B cell (primary cell): ENCODE measurements around the gene UHRF1. TPM values are rescaled to one million over a fixed set of nuclear protein-coding genes. Genes with fewer than 3 reads are reported as not detected.
A peak's percentile ranks its signal among the peaks of the same experiment; 100 is the strongest.

Source experiments
- ATAC-seq: fragments of 200-7000 bp; cut with Tn5 transposase; one replicate; pipeline ENCODE4 v1.10.0; 2021; ENCODE audit warnings: low read depth, mild to moderate bottlenecking, moderate number of reproducible peaks, moderate library complexity
- CTCF ChIA-PET: fragments of 350-600 bp; sonication (Branson Sonifier 250); formaldehyde crosslinking; loops from one replicate; lab custom pipeline; 2021; ENCODE audit warnings: antibody characterized with exemption, inconsistent platforms; lab: Charles Lee
- POLR2A ChIA-PET: fragments of 350-600 bp; sonication (Branson Sonifier 250); formaldehyde crosslinking; loops from one replicate; lab custom pipeline; 2021; ENCODE audit warnings: antibody characterized with exemption; lab: Charles Lee
- DNase-seq: peaks from one replicate; pipeline ENCODE4 v3.0.0; 2013
- H2AFZ ChIP-seq: 2 replicates; pipeline ENCODE4 v1.6.1; 2012; ENCODE audit warnings: mild to moderate bottlenecking, low read depth, low read length; ENCODE audit not compliant: insufficient read depth, poor library complexity, severe bottlenecking
- H3K27ac ChIP-seq, 2 donors: 1 replicate in 1 of 2; 2 replicates in 1 of 2; pipeline ENCODE4 v1.5.1; 2012 to 2013; ENCODE audit warnings: low read length in 2 of 2, mild to moderate bottlenecking in 2 of 2, moderate library complexity in 1 of 2
- H3K27me3 ChIP-seq, 4 experiments: fragments of 200-600 bp in 1 of 4; sonication (generic) in 1 of 4; replicated peaks in 1 of 4; 1 replicate in 2 of 4; 2 replicates in 2 of 4; pipeline versions ENCODE4 v1.6.1 to v1.7.0; 2013 to 2016; ENCODE audit warnings: low read length in 3 of 4, mild to moderate bottlenecking in 2 of 4, mixed read lengths in 1 of 4, moderate library complexity in 1 of 4; ENCODE audit not compliant: insufficient read depth in 4 of 4, control insufficient read depth in 3 of 4; ENCODE audit errors: control extremely low read depth in 1 of 4
- H3K36me3 ChIP-seq, 2 experiments: replicated peaks in 1 of 2; 1 replicate in 1 of 2; 2 replicates in 1 of 2; pipeline versions ENCODE4 v1.6.1 to v1.7.1; 2013; ENCODE audit warnings: low read length in 1 of 2; ENCODE audit not compliant: insufficient read depth in 2 of 2, control insufficient read depth in 1 of 2; ENCODE audit errors: control extremely low read depth in 1 of 2, extremely low read depth in 1 of 2
- H3K4me1 ChIP-seq, 2 donors: fragments of 200-600 bp in 1 of 2; sonication (generic) in 1 of 2; 1 replicate in 1 of 2; 2 replicates in 1 of 2; pipeline versions ENCODE4 v1.5.1 to v1.6.1; 2013 to 2017; ENCODE audit warnings: low read length in 2 of 2; ENCODE audit not compliant: control insufficient read depth in 2 of 2, insufficient read depth in 2 of 2
- H3K4me2 ChIP-seq: replicated peaks from 2 replicates; pipeline ENCODE3; 2012; ENCODE audit warnings: mild to moderate bottlenecking, low read depth, low read length; ENCODE audit not compliant: poor library complexity, severe bottlenecking
- H3K4me3 ChIP-seq, 5 experiments: fragments of 200-600 bp in 1 of 5; sonication (generic) in 1 of 5; 1 replicate in 3 of 5; 2 replicates in 2 of 5; pipeline versions ENCODE4 v1.5.1 to v1.7.0; 2011 to 2016; ENCODE audit warnings: low read length in 4 of 5, mild to moderate bottlenecking in 4 of 5, low read depth in 2 of 5, control low read depth in 1 of 5, moderate library complexity in 1 of 5; ENCODE audit not compliant: insufficient read depth in 1 of 5; ENCODE audit errors: control extremely low read depth in 1 of 5, extremely low read depth in 1 of 5
- H3K79me2 ChIP-seq: fragments of 200-600 bp; sonication (generic); one replicate; pipeline ENCODE4 v1.6.0; 2016; ENCODE audit warnings: low read length; ENCODE audit not compliant: control insufficient read depth, insufficient read depth
- H3K9ac ChIP-seq: fragments of 200-600 bp; sonication (generic); 2 replicates; pipeline ENCODE4 v1.6.1; 2017; ENCODE audit warnings: mild to moderate bottlenecking, low read length, moderate library complexity
- H3K9me3 ChIP-seq, 3 donors: one replicate each; pipeline versions ENCODE4 v1.6.1 to v1.7.1; 2013; ENCODE audit warnings: low read length in 2 of 3; ENCODE audit not compliant: control insufficient read depth in 2 of 3, insufficient read depth in 1 of 3; ENCODE audit errors: control extremely low read depth in 1 of 3
- H4K20me1 ChIP-seq: 2 replicates; pipeline ENCODE4 v1.6.0; 2012; ENCODE audit warnings: mild to moderate bottlenecking, low read length; ENCODE audit not compliant: insufficient read depth, control insufficient read depth, poor library complexity, severe bottlenecking
- H3K27ac Mint-ChIP-seq: one replicate; pipeline ENCODE4 v1.8.0; 2021; ENCODE audit warnings: mixed read lengths
- H3K27me3 Mint-ChIP-seq: one replicate; pipeline ENCODE4 v1.8.0; 2021; ENCODE audit warnings: mixed read lengths
- H3K4me1 Mint-ChIP-seq: one replicate; pipeline ENCODE4 v1.8.0; 2021; ENCODE audit warnings: mixed read lengths
- H3K4me3 Mint-ChIP-seq: one replicate; pipeline ENCODE4 v1.8.0; 2021; ENCODE audit warnings: mixed read lengths
- H3K9me3 Mint-ChIP-seq: one replicate; pipeline ENCODE4 v1.8.0; 2022; ENCODE audit warnings: mixed read lengths; ENCODE audit not compliant: insufficient read depth
- EZH2 ChIP-seq: IDR thresholded peaks from 2 replicates; pipeline ENCODE4 v1.6.1; 2012; ENCODE audit warnings: borderline replicate concordance, low read depth, mild to moderate bottlenecking, moderate library complexity, low read length; ENCODE audit not compliant: insufficient read depth, poor library complexity, severe bottlenecking
- WGBS: methylation state at CpG from one replicate; pipeline ENCODE4 v1.1.5; 2013; ENCODE audit warnings: missing lambda C conversion rate; ENCODE audit not compliant: insufficient coverage; 5-methylcytosine and 5-hydroxymethylcytosine counted together
- intact Hi-C: fragments of 100-400 bp; cut with micrococcal nuclease; formaldehyde crosslinking; loops from one replicate; pipeline ENCODE4 v1.10.0; 2022
- polyA plus RNA-seq: library from polyadenylated mRNA; depleted of rRNA; stranded (reverse); fragments of >200 nt; gene quantifications from 2 replicates; pipeline ENCODE4 v1.2.3, GENCODE V29; 2012
- total RNA-seq, 2 donors: library from RNA; stranded (reverse); fragments of 120-200 nt in 1 of 2; gene quantifications; 1 replicate in 1 of 2; 2 replicates in 1 of 2; pipeline versions ENCODE4 v1.2.3 to v1.2.4, GENCODE V29; 2013 to 2022
- TF ChIP-seq, protein P1 (sequence below): fragments of 200-600 bp; IDR thresholded peaks from one replicate; pipeline ENCODE4 v1.8.0; 2022; ENCODE audit warnings: antibody characterized with exemption, mild to moderate bottlenecking

UHRF1 gene
- total and polyA plus RNA-seq, 2 donors (not counting 1 experiment from before 2014, with no cell fraction given), result 0.32 to 0.55 TPM

DNA sequence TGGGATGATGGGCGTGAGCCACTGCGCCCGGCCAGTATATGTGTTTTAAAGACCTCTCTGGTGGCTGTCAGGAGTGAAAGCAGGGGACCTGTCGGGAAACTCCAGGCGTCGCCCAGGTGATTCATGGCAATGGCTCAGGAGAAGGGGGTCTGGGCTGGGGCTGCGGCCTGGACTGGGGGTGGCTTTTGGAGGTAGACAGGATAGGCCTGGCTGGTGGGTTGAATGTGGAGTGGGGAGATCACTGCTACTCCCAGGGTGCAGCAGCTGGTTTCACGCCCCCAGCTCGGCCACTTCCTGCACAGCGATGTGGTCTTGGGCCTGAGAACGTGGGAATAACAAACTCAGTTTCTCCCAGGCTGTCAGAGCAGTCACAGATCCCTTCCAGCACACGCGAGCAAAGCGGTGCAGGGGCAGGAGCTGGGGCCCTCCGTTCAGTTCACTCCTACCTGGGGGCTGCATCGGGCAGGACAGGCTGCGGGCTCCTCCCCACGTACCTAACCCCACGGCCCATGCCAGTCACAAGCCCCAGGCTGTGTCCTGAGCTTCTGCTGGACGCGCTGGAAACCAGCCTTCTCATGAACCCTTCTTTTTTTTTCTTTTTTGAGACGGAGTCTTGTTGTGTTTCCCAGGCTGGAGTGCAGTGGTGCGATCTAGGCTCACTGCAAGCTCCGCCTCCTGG is 78.5 kb downstream of the UHRF1 start:
- DNase-seq (no peak), ATAC-seq (no peak)
- H3K9me3 ChIP-seq, result peaks cover 0 to 16% (median 0%) of the 10 kb centered on the region in 3 donors
- H3K79me2 ChIP-seq, result peaks cover 95% of the 10 kb centered on the region
- TF ChIP-seq, protein P1, sequence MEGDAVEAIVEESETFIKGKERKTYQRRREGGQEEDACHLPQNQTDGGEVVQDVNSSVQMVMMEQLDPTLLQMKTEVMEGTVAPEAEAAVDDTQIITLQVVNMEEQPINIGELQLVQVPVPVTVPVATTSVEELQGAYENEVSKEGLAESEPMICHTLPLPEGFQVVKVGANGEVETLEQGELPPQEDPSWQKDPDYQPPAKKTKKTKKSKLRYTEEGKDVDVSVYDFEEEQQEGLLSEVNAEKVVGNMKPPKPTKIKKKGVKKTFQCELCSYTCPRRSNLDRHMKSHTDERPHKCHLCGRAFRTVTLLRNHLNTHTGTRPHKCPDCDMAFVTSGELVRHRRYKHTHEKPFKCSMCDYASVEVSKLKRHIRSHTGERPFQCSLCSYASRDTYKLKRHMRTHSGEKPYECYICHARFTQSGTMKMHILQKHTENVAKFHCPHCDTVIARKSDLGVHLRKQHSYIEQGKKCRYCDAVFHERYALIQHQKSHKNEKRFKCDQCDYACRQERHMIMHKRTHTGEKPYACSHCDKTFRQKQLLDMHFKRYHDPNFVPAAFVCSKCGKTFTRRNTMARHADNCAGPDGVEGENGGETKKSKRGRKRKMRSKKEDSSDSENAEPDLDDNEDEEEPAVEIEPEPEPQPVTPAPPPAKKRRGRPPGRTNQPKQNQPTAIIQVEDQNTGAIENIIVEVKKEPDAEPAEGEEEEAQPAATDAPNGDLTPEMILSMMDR, result no peak
- TF ChIP-seq EZH2, result no peak
- no peak overlapping the region for H3K4me3 ChIP-seq
- H3K9me3 Mint-ChIP-seq, result no peaks in the 10 kb centered on the region
- H3K4me3 Mint-ChIP-seq, result no peak overlapping the region
- CTCF ChIA-PET, result interaction anchor here (0.9 kb wide), 2 partner anchors 14 to 76 kb away, joined by 3 to 4 read pairs; no protein-coding TSS in a partner anchor
- 97% methylated on average over 22 of the region's 24 CpGs for WGBS
- H2AFZ ChIP-seq, result no peak overlapping the region
- no peaks in the 10 kb centered on the region for H3K27me3 ChIP-seq
- H3K9ac ChIP-seq, result no peak overlapping the region
- H3K4me2 ChIP-seq, result no peak overlapping the region
- no peak overlapping the region for H3K27ac ChIP-seq
- intact Hi-C loops, result no loop called here
- peaks cover 93% of the 10 kb centered on the region for H4K20me1 ChIP-seq
- H3K4me1 ChIP-seq, result no peaks in the 10 kb centered on the region
- POLR2A ChIA-PET, result no interaction called here
- no peaks in the 10 kb centered on the region for H3K36me3 ChIP-seq
- H3K4me1 Mint-ChIP-seq, result peaks cover 20% of the 10 kb centered on the region
- no peaks in the 10 kb centered on the region for H3K27me3 Mint-ChIP-seq
- no peak overlapping the region for H3K27ac Mint-ChIP-seq

DNA sequence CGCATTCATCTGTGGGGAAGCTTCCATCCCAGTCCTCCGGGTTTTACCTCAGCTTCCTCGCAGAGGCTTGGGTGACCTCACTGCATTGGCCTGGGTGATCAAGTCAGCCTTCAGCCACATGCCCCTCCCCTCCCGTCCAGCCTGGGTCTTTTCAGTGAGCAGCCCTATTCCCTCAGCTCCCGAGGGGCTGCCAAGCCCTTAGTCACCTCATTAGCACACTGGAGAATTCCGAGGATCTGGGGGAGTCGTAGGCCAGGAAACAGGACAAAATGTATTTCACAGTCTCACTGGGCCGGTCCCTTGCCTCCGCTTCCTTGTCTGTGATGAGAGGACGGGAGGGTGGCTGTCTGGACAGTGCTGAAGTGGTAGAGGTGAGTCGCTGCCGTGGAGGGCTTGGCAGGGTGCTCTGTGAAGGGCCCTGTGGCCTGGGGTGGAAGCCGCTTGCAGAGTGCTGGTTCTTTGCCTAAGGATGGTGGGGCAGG is 79.5 kb downstream of the UHRF1 start:
- Histone ChIP-seq H3K9ac (no peak overlapping the region), H3K27me3 (no peaks in the 10 kb centered on the region), H3K4me3 (no peak overlapping the region), H2AFZ (no peak overlapping the region), H3K79me2 (peaks cover 95% of the 10 kb centered on the region), H3K4me2 (no peak overlapping the region), H3K36me3 (no peaks in the 10 kb centered on the region), H4K20me1 (peaks cover 92% of the 10 kb centered on the region), H3K4me1 (no peaks in the 10 kb centered on the region), H3K9me3 (peaks cover 0 to 24% (median 0%) of the 10 kb centered on the region in 3 donors), H3K27ac (no peak overlapping the region)
- Mint-ChIP-seq H3K4me3 (no peak overlapping the region), H3K4me1 (peaks cover 18% of the 10 kb centered on the region), H3K9me3 (no peaks in the 10 kb centered on the region), H3K27me3 (no peaks in the 10 kb centered on the region), H3K27ac (peak overlapping the region; percentile 37)
- ChIA-PET CTCF (interaction anchor here (0.9 to 1.4 kb wide), 3 partner anchors 13 to 77 kb away, joined by 3 to 6 read pairs (median 4); no protein-coding TSS in a partner anchor), POLR2A (no interaction called here)
- intact Hi-C loops, result no loop called here
- TF ChIP-seq EZH2, result no peak
- TF ChIP-seq, protein P1, result no peak
- DNase-seq, result no peak
- WGBS, result 97% methylated on average over 12 of the region's 13 CpGs
- no peak for ATAC-seq
